Muscle layer of duodenum (tissue), 2 donors: ENCODE measurements around the gene EFCAB6.

Experiments used
- H3K27ac ChIP-seq: one replicate; pipeline ENCODE4 v1.7.0; 2013; ENCODE audit warnings: mild to moderate bottlenecking, low read length
- H3K27me3 ChIP-seq: one replicate; pipeline ENCODE4 v1.7.0; 2013; ENCODE audit warnings: low read depth, mild to moderate bottlenecking, control low read depth, low read length
- H3K36me3 ChIP-seq, 2 donors: one replicate each; pipeline ENCODE4 v1.7.0; 2013; ENCODE audit warnings: low read length in 2 of 2, control low read depth in 1 of 2, mild to moderate bottlenecking in 1 of 2; ENCODE audit not compliant: insufficient read depth in 2 of 2, control insufficient read depth in 1 of 2
- H3K4me1 ChIP-seq, 2 donors: one replicate each; pipeline ENCODE4 v1.7.0; 2013; ENCODE audit warnings: low read length in 2 of 2, mild to moderate bottlenecking in 2 of 2, control low read depth in 1 of 2, moderate library complexity in 1 of 2; ENCODE audit not compliant: insufficient read depth in 2 of 2, control insufficient read depth in 1 of 2
- H3K4me3 ChIP-seq, 2 donors: one replicate each; pipeline ENCODE4 v1.7.0; 2013; ENCODE audit warnings: low read length in 2 of 2, low read depth in 1 of 2, mild to moderate bottlenecking in 1 of 2
- H3K9me3 ChIP-seq, 2 donors: one replicate each; pipeline ENCODE4 v1.7.0; 2013; ENCODE audit warnings: low read length in 2 of 2, control low read depth in 1 of 2, mild to moderate bottlenecking in 1 of 2; ENCODE audit not compliant: control insufficient read depth in 1 of 2
- donor health status: healthy.

EFCAB6 gene

DNA sequence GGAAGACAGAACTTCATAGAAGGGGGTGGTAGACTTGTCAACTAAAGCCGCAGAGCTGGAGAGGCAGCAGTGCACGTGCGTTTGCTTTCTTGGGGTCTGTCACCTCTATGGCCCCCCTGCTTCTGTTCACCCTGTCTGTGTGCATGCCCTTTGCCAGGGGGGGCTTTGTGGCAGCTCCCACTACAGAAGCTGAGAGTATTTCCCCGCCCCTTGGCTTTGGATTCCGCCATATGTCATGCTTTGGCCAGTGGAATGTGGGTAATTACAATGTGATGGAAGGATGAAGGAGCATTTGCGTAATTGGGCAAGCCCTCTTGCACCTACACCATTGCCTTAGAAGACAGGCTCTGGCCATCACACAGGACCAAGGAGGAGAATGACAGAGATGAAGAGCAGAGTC, 247.2 kb downstream of the EFCAB6 start:
- no peaks in the 10 kb centered on the region for H3K4me1 ChIP-seq
- no peak overlapping the region for H3K27ac ChIP-seq
- no peak overlapping the region for H3K4me3 ChIP-seq
- H3K36me3 ChIP-seq = no peaks in the 10 kb centered on the region
- no peaks in the 10 kb centered on the region for H3K27me3 ChIP-seq
- no peaks in the 10 kb centered on the region for H3K9me3 ChIP-seq

DNA sequence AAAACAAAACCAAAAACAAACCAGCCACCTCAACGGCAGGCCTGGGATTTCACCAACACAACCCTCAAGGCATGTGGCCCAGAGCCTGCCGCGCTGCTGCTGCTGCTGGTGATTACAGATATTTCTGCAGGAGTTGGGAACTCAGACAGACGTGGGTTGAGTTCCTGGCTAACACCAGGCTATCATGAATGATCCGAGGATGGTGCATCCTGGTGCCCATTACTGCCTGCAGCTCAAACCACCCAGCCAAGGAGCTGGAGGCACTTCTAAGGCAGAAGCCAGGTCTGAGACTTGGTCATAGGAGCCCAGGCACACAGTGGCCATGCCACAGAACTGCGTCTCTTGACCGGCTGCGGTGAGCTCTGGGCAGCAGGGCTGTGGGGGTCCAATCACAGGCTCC, 248.5 kb downstream of the EFCAB6 start:
- no peak overlapping the region for H3K4me3 ChIP-seq
- H3K36me3 ChIP-seq = no peaks in the 10 kb centered on the region
- no peaks in the 10 kb centered on the region for H3K27me3 ChIP-seq
- H3K9me3 ChIP-seq = no peaks in the 10 kb centered on the region
- no peak overlapping the region for H3K27ac ChIP-seq
- H3K4me1 ChIP-seq = no peaks in the 10 kb centered on the region

DNA sequence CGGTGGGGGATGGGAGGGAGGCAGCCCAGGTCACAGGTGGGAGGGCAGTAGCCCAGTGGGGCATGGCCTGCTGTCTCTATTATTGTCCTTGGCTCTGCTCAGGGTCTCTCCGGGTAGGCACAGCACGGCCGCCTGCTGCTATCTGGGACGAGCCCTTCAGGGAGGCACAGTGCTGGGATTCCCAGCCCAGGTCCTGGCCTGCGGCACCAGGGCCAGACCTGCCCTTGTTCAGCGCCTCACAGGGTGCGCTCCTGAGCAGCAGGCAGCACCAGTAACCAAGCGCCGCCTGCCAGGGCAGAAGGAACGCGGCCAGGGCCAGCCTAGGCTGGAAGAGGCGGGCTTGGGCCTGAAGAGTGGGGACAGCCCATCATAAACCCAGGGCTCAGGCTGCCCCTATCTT, 249.3 kb downstream of the EFCAB6 start:
- no peak overlapping the region for H3K27ac ChIP-seq
- H3K4me1 ChIP-seq = no peaks in the 10 kb centered on the region
- no peaks in the 10 kb centered on the region for H3K27me3 ChIP-seq
- no peak overlapping the region for H3K4me3 ChIP-seq
- H3K9me3 ChIP-seq = peaks cover 0 to 4% of the 10 kb centered on the region in 2 donors
- H3K36me3 ChIP-seq = no peaks in the 10 kb centered on the region

DNA sequence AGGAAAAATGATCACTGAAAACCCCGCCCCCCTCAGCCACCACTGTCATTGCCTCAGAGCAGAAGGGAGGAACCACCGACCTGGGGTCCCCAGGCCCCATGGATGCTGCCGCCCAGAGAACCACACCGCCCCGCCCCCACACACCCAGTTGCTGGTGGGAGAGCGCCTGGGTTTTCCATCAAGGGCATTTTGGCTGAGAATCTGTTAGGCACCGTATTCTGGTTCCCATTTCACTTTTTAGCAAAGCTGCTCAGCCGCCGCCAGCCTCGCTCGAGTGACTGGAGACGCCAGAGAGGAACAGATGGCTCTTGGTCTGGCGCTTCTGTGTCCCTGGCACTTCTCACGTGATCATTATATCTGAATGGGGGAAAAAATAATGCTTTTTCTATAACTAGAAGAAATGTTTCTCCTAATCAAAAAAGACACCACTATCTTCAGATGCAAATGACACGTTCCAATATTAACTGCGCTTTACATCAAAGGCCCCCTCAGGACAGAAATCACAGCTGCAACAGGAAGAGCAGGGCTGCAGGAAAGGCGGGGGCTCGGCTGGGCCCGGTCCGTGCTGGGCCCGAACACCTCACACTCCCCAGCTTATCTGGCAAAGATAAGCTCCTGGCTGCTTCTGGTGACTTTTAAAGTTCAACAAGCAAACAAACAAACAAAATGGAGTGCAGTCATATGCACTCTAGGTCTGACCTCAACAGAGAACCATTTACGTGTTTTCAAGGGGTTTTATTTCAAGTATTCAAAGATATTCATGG, 250.5 kb downstream of the EFCAB6 start:
- Histone ChIP-seq H3K27ac (no peak overlapping the region), H3K4me3 (no peak overlapping the region), H3K27me3 (no peaks in the 10 kb centered on the region), H3K4me1 (no peaks in the 10 kb centered on the region), H3K36me3 (no peaks in the 10 kb centered on the region), H3K9me3 (peaks cover 0 to 4% of the 10 kb centered on the region in 2 donors)

DNA sequence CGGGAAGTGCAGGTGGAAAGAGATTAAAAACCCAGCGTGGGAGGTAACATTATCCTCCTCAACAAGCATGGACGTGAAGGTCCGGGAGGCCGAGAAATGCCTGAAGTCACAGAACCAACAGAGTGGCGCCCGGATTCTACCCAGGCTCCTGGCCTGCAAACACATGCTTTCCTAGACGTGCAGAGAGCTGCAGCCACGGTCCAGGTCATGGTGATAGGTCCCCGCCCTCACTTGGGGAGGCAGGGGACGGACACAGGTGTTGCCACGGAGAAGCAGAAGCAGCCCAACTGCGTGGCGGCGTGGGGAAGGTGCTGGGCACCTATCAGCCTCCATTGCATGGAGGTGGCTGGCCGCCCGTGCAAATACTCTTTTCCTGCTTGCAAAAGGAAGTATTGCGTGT, 251.5 kb downstream of the EFCAB6 start:
- no peak overlapping the region for H3K4me3 ChIP-seq
- H3K4me1 ChIP-seq = no peaks in the 10 kb centered on the region
- H3K9me3 ChIP-seq = peaks cover 0 to 4% of the 10 kb centered on the region in 2 donors
- no peak overlapping the region for H3K27ac ChIP-seq
- no peaks in the 10 kb centered on the region for H3K27me3 ChIP-seq
- H3K36me3 ChIP-seq = no peaks in the 10 kb centered on the region

DNA sequence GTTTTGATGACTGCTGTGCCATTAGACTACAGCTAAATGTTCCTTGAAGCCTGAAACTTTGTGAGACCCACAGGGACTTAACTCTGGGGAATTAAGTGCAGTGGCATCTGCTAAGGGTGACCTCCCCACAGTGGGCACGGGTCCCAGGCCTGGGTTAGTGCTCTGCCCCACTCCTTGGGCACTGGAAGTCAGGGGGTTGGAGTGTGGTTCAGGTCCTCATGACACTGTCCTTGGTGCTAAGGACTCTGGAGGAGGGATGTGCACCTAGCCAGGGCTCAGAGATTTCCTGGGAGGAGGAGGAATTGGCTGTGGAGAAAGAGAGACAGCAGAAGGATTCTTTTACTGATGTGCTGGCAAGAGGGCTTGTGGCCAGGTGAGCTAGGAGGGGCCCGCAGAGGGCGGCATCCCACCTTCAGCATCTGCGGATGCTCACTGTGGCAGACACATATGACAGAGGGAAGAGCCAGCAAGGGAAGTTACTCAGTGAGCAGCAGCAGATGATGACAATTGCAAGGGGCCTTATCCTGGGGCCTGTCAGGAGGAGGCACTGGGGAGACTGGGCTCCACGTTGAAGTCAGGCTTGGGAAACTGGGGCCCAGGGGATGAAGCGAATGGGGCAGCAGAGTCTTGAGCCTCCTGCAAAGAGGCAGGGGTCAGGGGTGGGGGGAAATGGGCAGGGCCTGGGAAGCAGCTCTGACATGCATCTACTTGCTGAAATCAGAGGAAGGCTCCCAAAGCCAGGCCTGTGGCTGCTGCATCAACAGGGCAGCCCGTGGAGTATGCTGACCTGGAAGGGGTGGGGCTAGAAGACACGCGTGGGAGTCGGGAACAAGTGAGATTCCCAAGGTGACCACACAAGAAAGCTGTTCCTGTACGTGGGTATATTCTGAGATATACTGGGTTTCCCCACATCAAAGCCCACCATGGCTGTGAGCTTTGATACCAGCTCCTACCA, 256.3 kb downstream of the EFCAB6 start:
- Histone ChIP-seq H3K27ac (no peak overlapping the region), H3K4me3 (no peak overlapping the region), H3K9me3 (peaks cover 0 to 4% of the 10 kb centered on the region in 2 donors), H3K27me3 (no peaks in the 10 kb centered on the region), H3K4me1 (no peaks in the 10 kb centered on the region), H3K36me3 (peaks cover 0 to 6% of the 10 kb centered on the region in 2 donors)

DNA sequence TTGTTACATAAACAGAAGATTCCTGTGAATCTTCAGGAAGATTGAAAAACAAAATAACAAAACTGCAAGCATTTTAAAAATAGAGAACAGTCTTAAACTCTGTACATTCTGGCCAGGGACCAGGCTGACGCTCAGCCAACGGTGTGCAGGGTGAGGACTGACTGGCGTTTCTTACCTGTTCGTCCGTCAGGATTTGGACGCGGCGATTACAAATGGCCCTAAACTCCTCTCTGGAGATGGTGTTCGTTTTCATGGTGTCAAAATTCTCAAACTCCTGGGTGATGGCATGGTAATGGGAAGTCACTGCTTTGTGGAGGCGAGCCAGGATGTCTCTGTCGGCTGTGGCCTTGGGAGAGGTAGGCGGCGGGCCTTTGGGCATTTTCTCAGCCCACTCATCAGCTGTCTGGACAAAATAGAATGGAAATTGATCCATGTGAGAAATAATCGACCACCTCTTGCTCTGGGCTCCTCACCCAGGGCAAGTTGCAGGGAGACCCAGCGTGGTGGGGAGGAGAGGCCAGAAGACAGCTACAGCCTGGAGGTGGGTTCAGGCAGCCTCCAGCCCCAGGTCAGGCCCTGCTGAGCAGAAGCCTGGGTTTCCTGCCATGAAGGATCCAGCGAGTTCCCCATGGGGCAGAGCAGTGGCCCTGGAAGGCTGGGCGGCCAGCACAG, 257.3 kb downstream of the EFCAB6 start:
- H3K27ac ChIP-seq = no peak overlapping the region

DNA sequence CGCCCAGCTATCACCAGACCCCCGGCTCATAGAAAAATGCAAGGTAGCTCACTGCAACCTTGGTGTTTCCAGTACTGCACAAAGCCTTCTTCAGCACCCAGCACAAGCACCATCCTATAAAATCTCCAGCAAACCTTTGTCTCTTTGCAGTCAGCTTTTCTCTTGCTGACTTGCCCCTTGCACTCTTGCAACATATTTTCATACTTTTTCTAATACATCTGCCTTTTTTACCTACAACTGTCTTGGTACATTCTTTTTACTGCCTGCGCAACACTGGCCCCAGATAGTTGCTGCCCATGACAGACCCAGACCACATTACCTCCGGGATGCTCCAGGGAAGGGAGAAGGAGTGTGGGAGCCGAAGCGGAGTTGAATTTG, 257.9 kb downstream of the EFCAB6 start:
- Histone ChIP-seq H3K36me3 (peaks cover 0 to 6% of the 10 kb centered on the region in 2 donors), H3K4me1 (no peaks in the 10 kb centered on the region), H3K27ac (no peak overlapping the region), H3K4me3 (no peak overlapping the region), H3K9me3 (peaks cover 0 to 4% of the 10 kb centered on the region in 2 donors), H3K27me3 (no peaks in the 10 kb centered on the region)

More for the DNA sequence above, 257.3 kb downstream of the EFCAB6 start:
- Histone ChIP-seq H3K9me3 (peaks cover 0 to 4% of the 10 kb centered on the region in 2 donors), H3K36me3 (peaks cover 0 to 6% of the 10 kb centered on the region in 2 donors), H3K4me3 (no peak overlapping the region), H3K4me1 (no peaks in the 10 kb centered on the region), H3K27me3 (no peaks in the 10 kb centered on the region)

DNA sequence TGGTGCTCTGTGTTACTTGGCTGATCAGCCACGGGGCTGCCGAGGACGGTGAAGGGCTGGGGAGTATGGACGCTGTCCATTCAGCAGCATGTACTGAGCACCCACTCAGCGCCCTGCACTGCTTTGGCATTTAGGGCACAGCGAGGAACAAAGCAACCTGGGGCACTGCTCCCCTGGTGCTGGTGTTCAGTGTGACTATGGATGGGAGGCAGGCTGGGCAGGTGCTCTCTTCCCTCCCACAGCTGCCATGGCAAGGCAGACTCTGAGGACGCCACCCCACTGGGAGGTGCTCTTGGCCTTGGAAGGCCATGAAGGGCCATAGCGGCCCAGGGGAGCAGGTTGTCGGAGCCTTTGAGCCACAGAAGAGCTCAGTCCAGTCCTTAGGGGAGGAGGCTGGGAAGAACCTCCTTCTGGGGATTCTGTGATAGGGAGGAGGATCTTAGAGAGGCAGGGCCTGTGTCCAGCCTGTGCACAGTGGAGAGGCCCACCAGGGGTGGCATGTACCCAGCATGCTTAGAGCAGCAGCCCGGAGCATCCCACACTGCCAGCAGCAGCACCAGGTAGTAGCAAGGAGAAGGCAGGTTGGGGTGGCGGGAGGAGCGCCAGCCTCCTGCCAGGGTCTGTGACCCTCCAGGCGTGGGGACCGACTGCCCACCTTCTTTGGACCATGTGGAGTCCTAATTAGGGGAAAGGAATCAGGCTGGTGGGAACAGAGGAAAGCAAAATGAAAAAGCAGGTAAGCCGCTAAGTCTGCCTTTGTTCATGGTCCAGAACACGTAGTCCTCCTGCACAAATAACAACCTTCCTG, 258.4 kb downstream of the EFCAB6 start:
- no peaks in the 10 kb centered on the region for H3K4me1 ChIP-seq
- no peak overlapping the region for H3K27ac ChIP-seq
- peaks cover 0 to 6% of the 10 kb centered on the region in 2 donors for H3K36me3 ChIP-seq
- H3K4me3 ChIP-seq = no peak overlapping the region
- peaks cover 0 to 4% of the 10 kb centered on the region in 2 donors for H3K9me3 ChIP-seq
- H3K27me3 ChIP-seq = no peaks in the 10 kb centered on the region

DNA sequence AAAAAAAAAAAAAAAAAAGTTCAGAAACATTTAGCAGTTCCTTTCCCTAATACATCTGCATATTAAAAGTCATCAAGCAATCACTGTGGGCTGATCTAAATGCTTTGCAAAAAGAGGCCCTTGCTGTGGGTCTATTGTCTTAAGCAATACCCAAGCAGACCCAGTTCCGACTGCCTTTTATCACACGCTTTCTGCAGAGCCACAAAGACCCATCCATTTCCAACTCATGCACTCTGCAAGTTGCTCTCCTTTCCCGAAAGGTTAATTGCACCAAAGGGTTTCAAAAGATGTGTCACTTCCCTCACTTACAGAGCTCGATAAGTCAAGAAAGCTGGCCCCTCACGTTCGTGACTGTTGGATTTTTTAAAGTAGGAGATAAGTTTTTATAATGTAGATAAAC, 261.4 kb downstream of the EFCAB6 start:
- Histone ChIP-seq H3K9me3 (no peaks in the 10 kb centered on the region), H3K36me3 (peaks cover 0 to 6% of the 10 kb centered on the region in 2 donors), H3K4me3 (no peak overlapping the region), H3K27me3 (no peaks in the 10 kb centered on the region), H3K4me1 (no peaks in the 10 kb centered on the region), H3K27ac (no peak overlapping the region)
